CD1c-positive myeloid dendritic cell (primary cell): Measurements from ENCODE around the gene SCN4B.

Experiments used
- DNase-seq: peaks from one replicate; pipeline ENCODE4 v3.0.0-alpha.2; 2016; ENCODE audit errors: extremely low spot score

SCN4B gene

GRCh38 chr11:118152020-118152551 is 537 bp downstream of the SCN4B start:
- DNase-seq, result no peak

GRCh38 chr11:118151431-118151830 is 1.2 kb downstream of the SCN4B start:
- no peak for DNase-seq

- no peak for DNase-seq
Observed at GRCh38 chr11:118149493-118149892, 3.1 kb downstream of the SCN4B start.

GRCh38 chr11:118148856-118149255 is 3.8 kb downstream of the SCN4B start:
- no peak for DNase-seq

- DNase-seq, result no peak
Observed at GRCh38 chr11:118148240-118148639, 4.4 kb downstream of the SCN4B start.

- peak; percentile 32 for DNase-seq
Observed at GRCh38 chr11:118147502-118147901, 5.1 kb downstream of the SCN4B start.

GRCh38 chr11:118146554-118146953 is 6.1 kb downstream of the SCN4B start:
- no peak for DNase-seq

- DNase-seq, result peak; percentile 88
Observed at GRCh38 chr11:118145285-118146227, 7.1 kb downstream of the SCN4B start.

GRCh38 chr11:118144301-118145268 is 8.0 kb downstream of the SCN4B start:
- no peak for DNase-seq

GRCh38 chr11:118143661-118144185 is 8.9 kb downstream of the SCN4B start:
- DNase-seq, result no peak

GRCh38 chr11:118142809-118143208 is 9.8 kb downstream of the SCN4B start:
- peak; percentile 86 for DNase-seq

- peak; percentile 36 for DNase-seq
Observed at GRCh38 chr11:118142081-118142480, 10.5 kb downstream of the SCN4B start.

- no peak for DNase-seq
Observed at GRCh38 chr11:118139578-118139977, 13.0 kb downstream of the SCN4B start.

- no peak for DNase-seq
Observed at GRCh38 chr11:118138839-118139420, 13.7 kb downstream of the SCN4B start.

GRCh38 chr11:118136801-118137200 is 15.8 kb downstream of the SCN4B start:
- no peak for DNase-seq

- DNase-seq, result no peak
Observed at GRCh38 chr11:118136341-118136740, 16.3 kb downstream of the SCN4B start.

GRCh38 chr11:118135796-118136165 is 16.8 kb downstream of the SCN4B start:
- DNase-seq, result no peak

- no peak for DNase-seq
Observed at GRCh38 chr11:118135051-118135795, 17.4 kb downstream of the SCN4B start.

- DNase-seq, result no peak
Observed at GRCh38 chr11:118133816-118134215, 18.8 kb downstream of the SCN4B start.

- DNase-seq, result no peak
Observed at GRCh38 chr11:118132385-118133151, 20.1 kb downstream of the SCN4B start.
